ENCODE results near the gene MYO1D.

The MYO1D gene

DNA sequence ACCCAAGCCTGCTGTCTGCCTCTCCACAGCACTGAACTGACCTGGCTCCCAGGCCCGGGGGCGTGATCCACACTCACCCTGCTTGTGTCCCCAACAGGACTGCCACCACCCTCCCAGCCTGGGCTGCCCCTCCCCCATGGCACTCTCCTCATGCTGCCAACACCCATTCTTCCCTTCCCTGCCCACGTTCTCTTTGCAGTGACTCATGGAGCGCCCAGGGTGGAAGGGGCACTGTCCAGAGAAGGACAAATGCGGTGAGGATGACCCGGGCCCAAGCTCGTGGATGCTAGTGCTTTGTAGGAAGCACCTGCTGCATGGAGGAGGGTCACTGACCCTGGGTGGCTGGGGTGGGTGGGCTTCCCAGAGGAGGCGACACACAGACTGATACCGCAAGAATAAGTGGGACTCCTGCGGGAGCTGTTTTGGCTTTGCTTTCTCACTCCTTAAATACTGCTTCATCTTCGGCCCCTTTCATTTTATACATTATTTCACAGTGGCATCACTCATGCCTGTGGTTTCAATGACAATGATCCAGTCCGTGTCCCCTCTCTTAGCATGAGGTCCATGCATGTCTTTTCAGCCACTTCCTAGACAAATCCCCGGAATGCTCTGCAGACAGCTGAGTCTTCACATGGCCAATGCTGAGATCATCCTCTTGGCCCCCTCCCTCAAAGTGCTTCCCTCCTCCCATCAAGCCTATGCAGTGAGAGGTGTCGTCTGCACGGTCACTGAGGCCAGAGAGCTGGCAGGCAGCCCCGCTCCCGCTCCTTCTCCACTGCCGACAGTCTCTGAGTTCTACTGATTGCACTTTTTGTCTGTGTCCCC is 372.5 kb downstream of the MYO1D start:
- peak in 1 of 2 donors; percentile 36 for DNase-seq (ENCODE audit: low read depth in 2 of 2)
- TF ChIP-seq, protein P1, sequence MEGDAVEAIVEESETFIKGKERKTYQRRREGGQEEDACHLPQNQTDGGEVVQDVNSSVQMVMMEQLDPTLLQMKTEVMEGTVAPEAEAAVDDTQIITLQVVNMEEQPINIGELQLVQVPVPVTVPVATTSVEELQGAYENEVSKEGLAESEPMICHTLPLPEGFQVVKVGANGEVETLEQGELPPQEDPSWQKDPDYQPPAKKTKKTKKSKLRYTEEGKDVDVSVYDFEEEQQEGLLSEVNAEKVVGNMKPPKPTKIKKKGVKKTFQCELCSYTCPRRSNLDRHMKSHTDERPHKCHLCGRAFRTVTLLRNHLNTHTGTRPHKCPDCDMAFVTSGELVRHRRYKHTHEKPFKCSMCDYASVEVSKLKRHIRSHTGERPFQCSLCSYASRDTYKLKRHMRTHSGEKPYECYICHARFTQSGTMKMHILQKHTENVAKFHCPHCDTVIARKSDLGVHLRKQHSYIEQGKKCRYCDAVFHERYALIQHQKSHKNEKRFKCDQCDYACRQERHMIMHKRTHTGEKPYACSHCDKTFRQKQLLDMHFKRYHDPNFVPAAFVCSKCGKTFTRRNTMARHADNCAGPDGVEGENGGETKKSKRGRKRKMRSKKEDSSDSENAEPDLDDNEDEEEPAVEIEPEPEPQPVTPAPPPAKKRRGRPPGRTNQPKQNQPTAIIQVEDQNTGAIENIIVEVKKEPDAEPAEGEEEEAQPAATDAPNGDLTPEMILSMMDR (IDR thresholded peaks at IDR 0.05; ENCODE audit: low read depth, low read length): no peak
- H3K4me3 ChIP-seq (replicated peaks in 1 of 2; ENCODE audit: low read depth in 2 of 2, low read length in 2 of 2): no peak overlapping the region

DNA sequence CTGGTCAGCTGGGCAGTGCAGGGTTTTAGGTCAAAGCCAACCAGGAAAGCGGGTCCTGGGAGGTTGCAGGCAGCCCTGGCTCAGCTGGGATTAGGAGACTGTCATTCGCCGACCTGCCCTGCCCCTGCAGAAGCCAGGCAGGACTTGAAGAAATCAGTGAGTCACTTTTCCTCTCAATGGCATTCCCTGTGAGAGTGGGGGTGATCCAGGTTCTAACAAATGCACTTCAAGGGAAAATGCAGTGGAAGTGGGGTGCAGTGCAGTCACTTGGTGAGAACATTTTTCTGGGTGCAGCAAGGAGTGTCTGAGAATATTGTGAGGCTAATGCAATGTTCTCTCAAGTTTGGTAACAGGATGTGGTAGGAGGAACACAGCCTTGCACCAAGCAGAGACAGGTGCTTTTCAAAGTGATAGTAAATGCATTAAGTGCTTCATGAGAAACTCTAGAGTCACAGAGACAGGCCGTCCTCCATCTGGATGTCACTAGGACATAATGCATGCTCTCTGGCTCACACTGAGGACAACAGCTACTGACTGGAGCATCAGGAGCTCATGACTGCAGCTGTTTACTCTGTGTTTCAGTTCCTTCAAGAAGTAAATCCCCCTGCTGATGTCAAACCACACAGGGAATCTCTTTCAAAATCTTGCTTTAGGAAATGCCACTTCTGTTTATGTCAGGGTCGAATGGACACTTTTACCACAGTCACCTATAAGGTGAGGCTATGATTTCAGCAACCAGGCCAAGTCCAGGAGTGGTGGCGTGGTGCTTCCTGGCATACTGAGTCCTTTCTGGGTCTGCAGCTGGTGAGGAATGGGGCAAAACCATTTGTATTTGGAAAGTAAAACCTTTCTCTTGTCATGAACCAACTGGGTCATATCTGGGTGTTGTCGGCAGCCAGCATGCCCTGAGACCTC is 373.4 kb downstream of the MYO1D start:
- no peak overlapping the region for H3K4me3 ChIP-seq (replicated peaks in 1 of 2; ENCODE audit: low read depth in 2 of 2, low read length in 2 of 2)
- peak in 1 of 2 donors; percentile 27 for DNase-seq (ENCODE audit: low read depth in 2 of 2)
- TF ChIP-seq, protein P1 (IDR thresholded peaks at IDR 0.05; ENCODE audit: low read depth, low read length): no peak

DNA sequence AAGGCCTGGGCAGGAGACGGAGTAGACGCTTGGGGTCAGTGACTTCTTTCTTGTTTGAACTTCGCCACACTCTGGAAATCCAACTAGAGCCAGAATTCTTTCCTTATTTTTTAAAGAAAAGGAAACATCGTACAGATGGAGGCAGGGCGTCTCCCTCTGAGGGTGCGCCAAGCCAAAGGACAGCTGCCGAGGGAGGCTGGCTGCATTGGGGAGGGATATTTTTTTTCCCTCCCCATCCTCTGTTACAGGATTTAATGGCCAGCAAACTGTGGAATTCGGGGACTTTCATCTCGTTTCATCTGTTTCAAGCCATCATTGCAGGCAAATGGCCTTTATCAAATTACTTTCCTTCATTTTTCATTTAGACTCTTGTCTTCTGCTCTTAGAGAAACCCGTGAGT is 374.2 kb downstream of the MYO1D start:
- DNase-seq (ENCODE audit: low read depth in 2 of 2): no peak
- TF ChIP-seq, protein P1 (IDR thresholded peaks at IDR 0.05; ENCODE audit: low read depth, low read length): no peak
- H3K4me3 ChIP-seq (replicated peaks in 1 of 2; ENCODE audit: low read depth in 2 of 2, low read length in 2 of 2): no peak overlapping the region

DNA sequence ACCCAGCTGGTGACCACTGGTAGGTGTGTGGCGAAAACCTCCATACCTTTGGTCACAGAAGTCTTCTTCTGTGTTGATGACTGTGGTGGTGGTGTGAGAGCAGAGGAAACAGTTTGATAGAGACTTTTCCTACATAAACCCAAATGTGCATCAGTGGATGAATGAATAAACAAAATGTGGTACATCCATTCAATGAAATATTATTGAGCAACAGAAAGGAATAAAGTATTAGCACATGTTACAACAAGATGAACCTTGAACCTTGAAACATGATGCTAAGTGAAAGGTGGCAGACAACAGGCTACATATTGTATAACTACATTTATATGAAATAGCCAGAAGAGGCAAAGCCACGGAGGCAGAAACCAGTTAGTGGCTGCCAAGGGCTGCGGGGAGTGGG is 374.9 kb downstream of the MYO1D start:
- TF ChIP-seq, protein P1 (IDR thresholded peaks at IDR 0.05; ENCODE audit: low read depth, low read length): no peak
- no peak for DNase-seq (ENCODE audit: low read depth in 2 of 2)
- H3K4me3 ChIP-seq (replicated peaks in 1 of 2; ENCODE audit: low read depth in 2 of 2, low read length in 2 of 2): no peak overlapping the region

DNA sequence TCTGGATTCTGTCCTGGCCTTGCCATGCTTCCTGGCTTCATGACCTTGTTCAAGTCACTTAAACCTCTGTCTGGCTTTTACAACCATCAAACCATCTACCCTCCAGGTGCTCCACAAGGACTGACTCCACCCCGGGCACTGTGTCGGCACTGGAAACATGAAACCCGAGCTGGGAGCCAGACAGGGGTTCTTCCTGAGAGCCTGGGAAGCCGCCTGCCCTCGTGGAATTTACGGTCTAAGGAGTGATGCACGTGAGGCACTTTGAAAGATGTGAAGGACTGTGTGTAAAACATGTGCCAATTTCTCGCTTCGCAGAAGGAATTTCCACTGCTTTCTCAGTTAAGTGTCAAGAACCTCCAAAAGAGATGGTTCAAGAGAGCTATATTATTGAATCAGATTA is 378.5 kb downstream of the MYO1D start:
- DNase-seq (ENCODE audit: low read depth in 2 of 2): no peak
- TF ChIP-seq, protein P1 (IDR thresholded peaks at IDR 0.05; ENCODE audit: low read depth, low read length): no peak

DNA sequence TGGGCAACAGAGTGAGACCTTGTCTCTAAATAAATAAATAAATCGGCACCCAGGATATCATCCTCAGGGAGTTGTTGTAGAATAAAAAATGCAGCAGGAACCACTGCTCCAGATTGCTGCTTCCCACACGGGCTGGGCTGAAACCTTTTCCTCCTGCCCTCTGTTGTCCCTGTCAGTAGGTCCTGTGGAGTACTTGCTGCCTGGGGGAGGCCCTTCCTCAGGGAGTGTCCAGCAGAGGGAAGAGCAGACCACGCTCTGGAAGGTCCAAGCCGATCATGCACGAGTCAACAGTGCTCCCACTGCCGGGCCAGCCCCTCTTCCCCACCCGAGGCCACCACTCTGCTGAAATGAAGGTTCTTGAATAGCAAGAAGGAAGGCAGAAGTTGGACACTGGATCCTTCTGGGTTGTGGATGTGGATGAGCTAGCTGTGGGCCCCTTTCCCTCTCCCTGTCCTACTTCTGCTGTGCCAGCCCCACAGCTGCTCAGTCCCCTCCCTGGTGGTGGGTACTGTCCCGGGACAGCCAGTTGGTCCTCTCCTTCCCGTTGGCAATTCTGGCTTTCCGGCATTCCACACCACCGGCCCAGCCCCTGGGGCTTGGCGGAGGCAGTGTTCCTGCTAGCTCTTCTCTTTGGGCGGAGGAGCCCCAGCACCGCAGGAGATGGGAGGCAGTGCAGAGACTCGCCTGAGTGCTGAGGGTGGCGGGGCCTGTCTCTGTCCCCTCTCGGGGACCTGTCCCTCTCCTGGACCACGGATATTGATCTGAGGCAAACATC is 379.3 kb downstream of the MYO1D start:
- DNase-seq (ENCODE audit: low read depth in 2 of 2): peak in 1 of 2 donors; percentile 44
- no peak overlapping the region for H3K4me3 ChIP-seq (replicated peaks in 1 of 2; ENCODE audit: low read depth in 2 of 2, low read length in 2 of 2)
- TF ChIP-seq, protein P1 (IDR thresholded peaks at IDR 0.05; ENCODE audit: low read depth, low read length): no peak

More for the DNA sequence above, 378.5 kb downstream of the MYO1D start:
- no peak overlapping the region for H3K4me3 ChIP-seq (replicated peaks in 1 of 2; ENCODE audit: low read depth in 2 of 2, low read length in 2 of 2)
